ENCODE measurements around the gene ACACB. TPM values are rescaled to one million over a fixed set of nuclear protein-coding genes. Genes with fewer than 3 reads are reported as not detected.

The ACACB gene
- total RNA-seq, 1 donor from 2014 or later = 1.7 TPM

- no peak for DNase-seq (ENCODE audit: low read depth in 2 of 2)
Measured at GRCh38 chr12:109252799-109253198, 136.4 kb downstream of the ACACB start.

- DNase-seq (ENCODE audit: low read depth in 2 of 2) = no peak
Measured at GRCh38 chr12:109253913-109254544, 137.6 kb downstream of the ACACB start.

GRCh38 chr12:109255377-109255776 lies 139.0 kb downstream of the ACACB start:
- peak in 1 of 2 donors; percentile 37 for DNase-seq (ENCODE audit: low read depth in 2 of 2)

- no peak for DNase-seq (ENCODE audit: low read depth in 2 of 2)
Measured at GRCh38 chr12:109256011-109256410, 139.6 kb downstream of the ACACB start.

GRCh38 chr12:109258201-109258600 lies 141.8 kb downstream of the ACACB start:
- DNase-seq (ENCODE audit: low read depth in 2 of 2) = no peak

GRCh38 chr12:109258607-109259544 lies 142.5 kb downstream of the ACACB start:
- DNase-seq (ENCODE audit: low read depth in 2 of 2) = no peak

GRCh38 chr12:109259545-109259895 lies 143.1 kb downstream of the ACACB start:
- no peak for DNase-seq (ENCODE audit: low read depth in 2 of 2)

- no peak for DNase-seq (ENCODE audit: low read depth in 2 of 2)
Measured at GRCh38 chr12:109261087-109261486, 144.7 kb downstream of the ACACB start.

GRCh38 chr12:109261939-109262338 lies 145.6 kb downstream of the ACACB start:
- no peak for DNase-seq (ENCODE audit: low read depth in 2 of 2)

- DNase-seq (ENCODE audit: low read depth in 2 of 2) = no peak
Measured at GRCh38 chr12:109263439-109263838, 147.1 kb downstream of the ACACB start.

GRCh38 chr12:109264095-109264942 lies 147.9 kb downstream of the ACACB start:
- DNase-seq (ENCODE audit: low read depth in 2 of 2) = peak in 1 of 2 donors; percentile 67

- DNase-seq (ENCODE audit: low read depth in 2 of 2) = no peak
Measured at GRCh38 chr12:109264943-109265650, 148.7 kb downstream of the ACACB start.

GRCh38 chr12:109266106-109266879 lies 149.9 kb downstream of the ACACB start:
- no peak for DNase-seq (ENCODE audit: low read depth in 2 of 2)

GRCh38 chr12:109267361-109267760 lies 151.0 kb downstream of the ACACB start:
- DNase-seq (ENCODE audit: low read depth in 2 of 2) = no peak

GRCh38 chr12:109268896-109269295 lies 152.5 kb downstream of the ACACB start:
- DNase-seq (ENCODE audit: low read depth in 2 of 2) = no peak

- no peak for DNase-seq (ENCODE audit: low read depth in 2 of 2)
Measured at GRCh38 chr12:109269428-109269827, 153.0 kb downstream of the ACACB start.

GRCh38 chr12:109270494-109270893 lies 154.1 kb downstream of the ACACB start:
- no peak for DNase-seq (ENCODE audit: low read depth in 2 of 2)

GRCh38 chr12:109271418-109271817 lies 155.0 kb downstream of the ACACB start:
- DNase-seq (ENCODE audit: low read depth in 2 of 2) = no peak

GRCh38 chr12:109273354-109273753 lies 157.0 kb downstream of the ACACB start:
- DNase-seq (ENCODE audit: low read depth in 2 of 2) = no peak

GRCh38 chr12:109274381-109274780 lies 158.0 kb downstream of the ACACB start:
- DNase-seq (ENCODE audit: low read depth in 2 of 2) = no peak
